ENCODE data around the gene WDR5. TPM values are rescaled to one million over a fixed set of nuclear protein-coding genes. Genes with fewer than 3 reads are reported as not detected.
A peak's percentile ranks its signal among the peaks of the same experiment; 100 is the strongest.

WDR5 gene
- total RNA-seq, 1 experiment from 2014 or later = 76.4 TPM

DNA sequence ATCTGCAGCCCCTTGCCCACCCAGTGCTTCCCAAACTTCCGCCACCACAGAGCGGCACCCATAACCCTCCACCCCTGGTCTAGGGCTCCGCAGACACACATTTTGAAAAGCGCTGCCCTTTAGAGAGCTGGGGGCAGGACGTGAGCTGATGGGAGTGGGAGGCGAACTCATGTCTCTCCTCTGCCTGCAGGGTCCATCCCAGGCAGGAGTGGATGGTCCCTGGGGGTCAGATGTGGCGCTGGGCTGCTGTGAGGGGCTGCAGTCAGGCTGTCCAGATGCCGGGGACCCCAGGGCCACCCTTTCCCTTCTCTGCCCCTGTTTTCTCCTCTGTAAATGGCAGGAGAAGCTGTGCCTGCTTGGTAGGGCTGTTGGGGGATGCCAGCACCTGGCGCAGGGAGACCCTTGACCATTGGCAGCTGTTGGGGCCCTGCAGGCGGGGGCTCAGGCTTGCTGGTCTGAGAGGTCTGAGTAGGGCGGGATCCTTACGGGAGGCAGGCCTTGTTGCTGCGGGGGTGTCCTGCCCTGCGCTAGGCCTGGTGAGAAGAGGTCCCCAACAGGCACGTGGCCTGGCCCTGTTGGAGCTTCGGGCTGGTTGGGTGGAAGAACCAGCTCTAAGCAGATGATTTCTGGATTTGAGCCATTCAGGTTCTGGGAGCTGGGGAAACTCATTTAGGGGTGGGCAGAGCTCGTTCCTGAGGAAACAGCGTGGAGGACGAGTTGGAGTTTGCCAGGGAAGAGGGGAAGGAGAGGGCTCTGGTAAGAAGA, 38.8 kb downstream of the WDR5 start:
- Histone ChIP-seq H3K4me1 (ENCODE audit: insufficient read depth, low read length, poor library complexity, severe bottlenecking) (peaks cover 20% of the 10 kb centered on the region), H3K27ac (ENCODE audit: low read depth, low read length, poor library complexity, severe bottlenecking) (no peak overlapping the region), H3K27me3 (replicated peaks; ENCODE audit: insufficient read depth, low read depth, low read length, poor library complexity) (no peaks in the 10 kb centered on the region), H3K4me3 (ENCODE audit: low read depth, low read length, poor library complexity, severe bottlenecking) (no peak overlapping the region), H3K36me3 (ENCODE audit: insufficient read depth, low read length, poor library complexity, severe bottlenecking) (no peaks in the 10 kb centered on the region), H3K9me3 (ENCODE audit: low read depth, low read length, poor library complexity, severe bottlenecking) (no peaks in the 10 kb centered on the region)
- CTCF ChIA-PET = interaction anchor here (0.5 to 0.7 kb wide), 3 partner anchors 229 to 275 kb away, joined by 4 to 7 read pairs (median 5); no protein-coding TSS in a partner anchor
- no peak for DNase-seq (ENCODE audit: low spot score)
- intact Hi-C loops (cut with micrococcal nuclease; ENCODE audit: unreplicated experiment) = no loop called here
- TF ChIP-seq EZH2 (IDR thresholded peaks at IDR 0.05; ENCODE audit: borderline replicate concordance, low read depth, low read length, poor library complexity, severe bottlenecking) = no peak
- TF ChIP-seq, protein P1, sequence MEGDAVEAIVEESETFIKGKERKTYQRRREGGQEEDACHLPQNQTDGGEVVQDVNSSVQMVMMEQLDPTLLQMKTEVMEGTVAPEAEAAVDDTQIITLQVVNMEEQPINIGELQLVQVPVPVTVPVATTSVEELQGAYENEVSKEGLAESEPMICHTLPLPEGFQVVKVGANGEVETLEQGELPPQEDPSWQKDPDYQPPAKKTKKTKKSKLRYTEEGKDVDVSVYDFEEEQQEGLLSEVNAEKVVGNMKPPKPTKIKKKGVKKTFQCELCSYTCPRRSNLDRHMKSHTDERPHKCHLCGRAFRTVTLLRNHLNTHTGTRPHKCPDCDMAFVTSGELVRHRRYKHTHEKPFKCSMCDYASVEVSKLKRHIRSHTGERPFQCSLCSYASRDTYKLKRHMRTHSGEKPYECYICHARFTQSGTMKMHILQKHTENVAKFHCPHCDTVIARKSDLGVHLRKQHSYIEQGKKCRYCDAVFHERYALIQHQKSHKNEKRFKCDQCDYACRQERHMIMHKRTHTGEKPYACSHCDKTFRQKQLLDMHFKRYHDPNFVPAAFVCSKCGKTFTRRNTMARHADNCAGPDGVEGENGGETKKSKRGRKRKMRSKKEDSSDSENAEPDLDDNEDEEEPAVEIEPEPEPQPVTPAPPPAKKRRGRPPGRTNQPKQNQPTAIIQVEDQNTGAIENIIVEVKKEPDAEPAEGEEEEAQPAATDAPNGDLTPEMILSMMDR (conservative IDR thresholded peaks at IDR 0.05; ENCODE audit: low read depth, low read length) = no peak
- BruUV-seq (replicated peaks) = no TSS peak
- POLR2A ChIA-PET (ENCODE audit: low non-redundant PET) = no interaction called here

DNA sequence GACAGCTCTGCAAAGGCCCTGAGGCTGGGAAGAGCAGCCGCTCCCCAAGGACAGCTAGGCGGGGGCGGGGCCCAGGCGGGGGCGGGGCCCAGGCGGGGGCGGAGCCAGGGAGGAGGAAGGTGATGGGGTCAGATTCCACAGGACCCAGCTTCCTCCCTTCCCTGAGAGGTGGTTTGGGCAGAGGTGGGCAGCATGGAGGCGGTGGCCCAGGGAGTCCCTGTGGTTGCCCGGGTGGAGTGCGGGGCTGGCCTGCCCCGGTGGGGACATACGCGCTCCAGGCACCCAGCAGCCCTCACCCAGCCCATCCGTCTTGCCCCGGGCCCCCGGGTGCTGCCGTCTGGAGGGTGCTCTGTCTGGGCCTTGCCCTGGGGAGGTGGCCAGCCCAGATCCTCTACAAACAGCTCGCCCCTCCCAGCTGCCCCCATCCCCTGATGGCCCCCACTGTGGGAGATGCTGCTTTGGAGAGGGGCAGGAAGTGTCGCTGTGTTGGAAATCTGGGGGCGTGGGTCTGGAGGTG, 39.5 kb downstream of the WDR5 start:
- H3K9me3 ChIP-seq (ENCODE audit: low read depth, low read length, poor library complexity, severe bottlenecking) = no peaks in the 10 kb centered on the region
- POLR2A ChIA-PET (ENCODE audit: low non-redundant PET) = no interaction called here
- no peak overlapping the region for H3K4me3 ChIP-seq (ENCODE audit: low read depth, low read length, poor library complexity, severe bottlenecking)
- H3K27me3 ChIP-seq (replicated peaks; ENCODE audit: insufficient read depth, low read depth, low read length, poor library complexity) = no peaks in the 10 kb centered on the region
- CTCF ChIA-PET = interaction anchor here (0.5 to 0.7 kb wide), 2 partner anchors 228 to 239 kb away, joined by 5 to 7 read pairs; no protein-coding TSS in a partner anchor
- no peak for DNase-seq (ENCODE audit: low spot score)
- H3K27ac ChIP-seq (ENCODE audit: low read depth, low read length, poor library complexity, severe bottlenecking) = no peak overlapping the region
- BruUV-seq (replicated peaks) = no TSS peak
- TF ChIP-seq EZH2 (IDR thresholded peaks at IDR 0.05; ENCODE audit: borderline replicate concordance, low read depth, low read length, poor library complexity, severe bottlenecking) = no peak
- TF ChIP-seq, protein P1 (conservative IDR thresholded peaks at IDR 0.05; ENCODE audit: low read depth, low read length) = no peak
- peaks cover 20% of the 10 kb centered on the region for H3K4me1 ChIP-seq (ENCODE audit: insufficient read depth, low read length, poor library complexity, severe bottlenecking)
- intact Hi-C loops (cut with micrococcal nuclease; ENCODE audit: unreplicated experiment) = no loop called here
- H3K36me3 ChIP-seq (ENCODE audit: insufficient read depth, low read length, poor library complexity, severe bottlenecking) = no peaks in the 10 kb centered on the region

DNA sequence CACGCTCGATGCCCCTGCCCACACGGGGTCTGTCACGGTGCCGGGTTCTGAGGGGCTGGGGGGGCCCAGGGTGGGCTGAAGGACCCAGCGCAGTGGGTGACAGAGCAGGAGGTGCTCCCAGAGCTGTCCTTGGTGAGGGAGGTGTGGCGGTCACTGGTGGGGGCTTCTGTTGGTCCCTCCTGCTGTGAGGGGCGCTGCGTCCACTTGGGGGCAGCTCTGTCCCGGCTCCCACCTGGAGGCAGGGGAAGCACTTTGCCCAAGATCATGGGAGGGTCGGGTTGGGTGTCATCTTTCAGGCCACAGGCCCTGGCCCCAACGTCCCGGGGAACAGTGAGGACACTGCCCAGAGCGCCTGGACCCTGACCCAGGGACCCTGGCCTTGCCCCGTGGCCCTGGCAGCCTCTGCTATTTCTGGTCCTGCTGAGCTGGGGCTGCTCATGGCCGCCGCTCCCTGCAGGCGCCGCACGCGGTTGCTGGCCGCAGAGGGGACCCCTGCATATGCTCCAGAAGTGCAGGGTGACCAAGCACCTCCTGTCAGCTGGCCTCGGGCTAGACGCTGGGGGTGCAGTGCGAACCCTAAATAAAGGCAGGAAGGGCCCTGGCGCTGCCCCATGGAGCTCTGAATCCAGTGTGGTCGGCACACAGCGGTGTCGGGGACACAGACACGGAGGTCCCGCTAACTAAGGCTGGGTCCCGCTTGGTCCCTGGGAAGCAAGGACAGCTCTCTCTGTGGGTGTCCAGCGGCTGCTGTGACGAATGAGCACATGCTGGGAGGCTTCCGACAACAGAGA, 40.1 kb downstream of the WDR5 start:
- POLR2A ChIA-PET (ENCODE audit: low non-redundant PET) = no interaction called here
- TF ChIP-seq EZH2 (IDR thresholded peaks at IDR 0.05; ENCODE audit: borderline replicate concordance, low read depth, low read length, poor library complexity, severe bottlenecking) = no peak
- TF ChIP-seq, protein P1 (conservative IDR thresholded peaks at IDR 0.05; ENCODE audit: low read depth, low read length) = 0 out of 2 replicates have a peak, but pooled peaks have one; percentile 13
- intact Hi-C loops (cut with micrococcal nuclease; ENCODE audit: unreplicated experiment) = no loop called here

More for the DNA sequence above, 40.1 kb downstream of the WDR5 start:
- no peak overlapping the region for H3K4me3 ChIP-seq (ENCODE audit: low read depth, low read length, poor library complexity, severe bottlenecking)
- peak overlapping the region; percentile 32 for H3K27ac ChIP-seq (ENCODE audit: low read depth, low read length, poor library complexity, severe bottlenecking)
- peaks cover 20% of the 10 kb centered on the region for H3K4me1 ChIP-seq (ENCODE audit: insufficient read depth, low read length, poor library complexity, severe bottlenecking)
- no TSS peak for BruUV-seq (replicated peaks)
- H3K36me3 ChIP-seq (ENCODE audit: insufficient read depth, low read length, poor library complexity, severe bottlenecking) = no peaks in the 10 kb centered on the region
- no peaks in the 10 kb centered on the region for H3K27me3 ChIP-seq (replicated peaks; ENCODE audit: insufficient read depth, low read depth, low read length, poor library complexity)
- CTCF ChIA-PET = interaction anchor here (0.7 to 1.0 kb wide), 2 partner anchors 238 to 267 kb away, joined by 7 read pairs; no protein-coding TSS in a partner anchor
- H3K9me3 ChIP-seq (ENCODE audit: low read depth, low read length, poor library complexity, severe bottlenecking) = no peaks in the 10 kb centered on the region
- DNase-seq (ENCODE audit: low spot score) = peak; percentile 68

Data from A673 (cell line).